Measurements from ENCODE around the gene RNF135.
"Not testable (repeated sequence)": the region's sequence is repeated elsewhere in the genome, so short reads cannot be mapped to it uniquely, and the experiment has no call there.

Gene RNF135, protein sequence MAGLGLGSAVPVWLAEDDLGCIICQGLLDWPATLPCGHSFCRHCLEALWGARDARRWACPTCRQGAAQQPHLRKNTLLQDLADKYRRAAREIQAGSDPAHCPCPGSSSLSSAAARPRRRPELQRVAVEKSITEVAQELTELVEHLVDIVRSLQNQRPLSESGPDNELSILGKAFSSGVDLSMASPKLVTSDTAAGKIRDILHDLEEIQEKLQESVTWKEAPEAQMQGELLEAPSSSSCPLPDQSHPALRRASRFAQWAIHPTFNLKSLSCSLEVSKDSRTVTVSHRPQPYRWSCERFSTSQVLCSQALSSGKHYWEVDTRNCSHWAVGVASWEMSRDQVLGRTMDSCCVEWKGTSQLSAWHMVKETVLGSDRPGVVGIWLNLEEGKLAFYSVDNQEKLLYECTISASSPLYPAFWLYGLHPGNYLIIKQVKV

DNA sequence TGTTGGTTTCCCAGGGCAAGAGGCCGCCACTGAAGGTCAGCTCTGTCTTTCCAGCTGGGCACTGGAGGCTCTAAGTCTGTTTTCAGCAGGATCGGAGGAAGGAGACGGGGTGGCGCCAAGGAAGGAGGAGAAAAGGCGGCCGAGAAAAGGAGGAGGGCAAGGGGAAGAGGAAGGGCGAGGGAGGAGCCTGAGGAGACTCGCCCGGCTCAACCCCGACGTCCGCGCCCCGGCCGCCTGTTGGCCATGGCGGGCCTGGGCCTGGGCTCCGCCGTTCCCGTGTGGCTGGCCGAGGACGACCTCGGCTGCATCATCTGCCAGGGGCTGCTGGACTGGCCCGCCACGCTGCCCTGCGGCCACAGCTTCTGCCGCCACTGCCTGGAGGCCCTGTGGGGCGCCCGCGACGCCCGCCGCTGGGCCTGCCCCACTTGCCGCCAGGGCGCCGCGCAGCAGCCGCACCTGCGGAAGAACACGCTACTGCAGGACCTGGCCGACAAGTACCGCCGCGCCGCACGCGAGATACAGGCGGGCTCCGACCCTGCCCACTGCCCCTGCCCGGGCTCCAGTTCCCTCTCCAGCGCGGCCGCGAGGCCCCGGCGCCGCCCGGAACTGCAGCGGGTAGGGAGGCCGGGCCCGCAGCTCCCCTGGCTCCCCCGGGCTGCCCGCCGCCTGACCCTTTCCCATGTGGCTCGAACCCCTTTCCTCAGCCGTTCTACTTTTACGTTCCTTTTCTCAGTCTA lies at the start of gene RNF135:
RNF135 (plus strand) TSS at position 209 of the 737 bp plus-strand sequence; CDS start at position 244, 35 bp downstream.
- no peak for DNase-seq

DNA sequence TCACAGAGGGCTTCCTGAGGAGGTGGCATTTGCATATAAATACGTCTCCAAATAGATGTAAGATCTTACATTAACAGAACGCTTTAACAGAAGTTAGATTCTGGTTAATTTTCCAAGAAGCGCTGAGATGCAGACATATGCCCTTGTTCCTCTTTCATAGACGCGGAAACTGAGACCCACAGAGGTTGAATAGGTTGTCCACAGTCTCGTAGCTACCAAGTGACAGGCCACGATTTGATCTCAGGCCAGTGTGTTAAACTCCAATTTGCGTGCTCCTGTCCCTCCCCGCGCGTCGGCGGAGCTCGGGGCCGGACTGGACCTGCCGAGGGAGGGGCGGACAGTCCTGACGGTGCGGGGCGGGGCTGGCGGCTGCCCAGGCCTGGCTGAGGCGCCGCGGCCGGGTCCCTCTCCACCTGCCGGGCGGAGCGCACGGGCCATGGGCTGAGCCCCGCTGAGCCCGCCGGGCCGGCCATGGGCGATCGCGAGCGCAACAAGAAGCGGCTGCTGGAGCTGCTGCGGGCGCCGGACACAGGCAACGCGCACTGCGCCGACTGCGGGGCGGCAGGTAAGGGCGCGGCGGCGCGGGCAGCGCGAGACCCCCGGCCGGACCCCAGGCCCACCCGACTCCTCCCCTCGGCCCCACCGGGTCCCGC lies 49.2 kb upstream of the RNF135 start, which contains the start of gene ADAP2:
ADAP2 (plus strand) TSS at position 402 of the 653 bp plus-strand sequence; CDS start at position 472, 70 bp downstream.
- DNase-seq, result no peak

DNA sequence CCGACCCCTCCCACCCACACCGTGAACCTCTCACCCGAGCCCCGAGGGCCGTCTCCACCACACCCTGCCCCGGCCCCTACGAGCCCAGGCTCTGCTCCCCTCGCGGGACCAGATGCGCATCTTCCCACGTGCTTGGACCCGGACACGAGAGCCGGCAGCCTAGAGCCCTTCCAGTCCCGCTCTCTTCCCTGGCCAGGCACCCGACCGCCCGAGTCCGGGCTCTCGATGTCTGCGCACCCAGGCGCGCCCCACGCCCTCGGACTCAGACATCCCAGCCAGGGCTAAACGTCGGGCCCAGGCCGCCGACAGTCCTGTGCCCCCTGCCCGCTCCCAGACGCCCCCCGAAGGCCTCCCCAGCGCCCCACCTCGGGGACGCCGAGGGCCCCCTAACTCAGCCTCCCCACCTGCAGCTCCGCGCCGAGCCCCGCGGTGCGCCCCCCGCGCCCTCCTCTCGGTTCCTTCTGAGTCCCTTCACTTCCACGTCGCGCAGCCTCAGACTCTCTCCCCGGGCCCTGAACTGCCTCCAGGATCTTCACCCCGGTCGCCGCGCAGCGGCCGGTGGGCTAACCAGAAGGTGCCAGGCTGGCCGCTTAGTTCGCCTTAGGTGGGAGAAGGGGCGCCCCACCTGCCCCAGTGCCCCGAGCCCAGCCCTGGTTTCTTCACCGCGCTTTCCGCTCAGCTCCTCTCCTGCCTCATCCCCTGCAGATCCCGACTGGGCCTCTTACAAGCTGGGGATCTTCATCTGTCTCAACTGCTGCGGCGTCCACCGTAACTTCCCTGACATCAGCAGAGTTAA lies 48.4 kb upstream of the RNF135 start:
- no peak for DNase-seq

DNA sequence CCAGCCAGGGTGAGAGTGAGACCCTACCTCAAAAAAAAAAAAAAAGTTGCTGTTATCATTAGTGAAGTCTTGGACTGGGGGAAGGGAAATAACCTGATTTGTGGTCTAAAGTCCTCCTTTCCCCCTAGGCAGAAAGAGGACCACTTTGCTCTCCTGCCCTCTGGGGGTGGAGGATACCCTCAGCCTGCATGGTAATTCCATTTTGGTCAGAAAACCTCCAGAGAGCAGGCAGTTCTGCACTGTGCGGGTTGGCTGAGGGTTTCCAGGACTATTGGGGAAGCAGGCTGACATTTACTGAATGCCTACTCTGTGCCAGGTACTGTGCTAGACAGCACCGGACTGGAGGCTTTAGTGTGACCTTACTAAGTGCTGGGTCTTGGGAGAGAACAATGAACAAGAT lies 46.5 kb upstream of the RNF135 start:
- no peak for DNase-seq

DNA sequence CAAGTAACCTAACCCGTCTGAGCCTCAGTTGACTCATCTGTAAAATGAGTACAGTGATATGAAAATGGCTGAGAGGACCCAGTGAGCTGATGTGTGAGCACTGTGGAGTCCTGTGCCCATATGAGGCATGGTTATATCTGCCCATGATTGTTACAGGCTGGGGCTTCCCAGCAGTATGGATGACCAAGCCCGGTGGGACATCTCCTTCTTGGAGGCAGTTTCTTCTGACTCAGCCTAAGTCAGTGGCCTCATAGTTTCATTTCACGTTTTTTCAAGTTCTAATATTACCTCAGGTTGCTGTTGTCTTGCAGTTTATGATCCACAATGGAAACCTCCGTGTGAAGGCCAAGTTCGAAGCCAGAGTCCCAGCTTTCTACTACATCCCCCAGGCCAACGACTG lies 44.3 kb upstream of the RNF135 start:
- no peak for DNase-seq

DNA sequence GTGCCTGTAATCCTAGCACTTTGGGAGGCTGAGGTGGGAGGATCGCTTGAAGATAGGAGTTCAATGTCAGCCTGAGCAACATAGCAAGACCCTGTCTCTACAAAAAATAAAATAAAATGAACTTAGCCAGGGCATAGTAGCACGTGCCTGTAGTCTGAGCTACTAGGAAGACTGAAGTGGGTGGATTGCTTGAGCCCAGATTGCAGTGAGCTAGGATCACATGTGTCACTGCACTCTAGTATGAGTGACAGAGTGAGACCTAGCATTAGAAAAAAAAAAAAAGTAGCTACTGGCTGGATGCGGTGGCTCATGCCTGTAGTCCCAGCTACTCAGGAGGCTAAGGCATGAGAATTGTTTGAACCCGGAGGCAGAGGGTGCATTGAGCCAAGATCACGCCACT lies 43.1 kb upstream of the RNF135 start:
- DNase-seq, result no peak

DNA sequence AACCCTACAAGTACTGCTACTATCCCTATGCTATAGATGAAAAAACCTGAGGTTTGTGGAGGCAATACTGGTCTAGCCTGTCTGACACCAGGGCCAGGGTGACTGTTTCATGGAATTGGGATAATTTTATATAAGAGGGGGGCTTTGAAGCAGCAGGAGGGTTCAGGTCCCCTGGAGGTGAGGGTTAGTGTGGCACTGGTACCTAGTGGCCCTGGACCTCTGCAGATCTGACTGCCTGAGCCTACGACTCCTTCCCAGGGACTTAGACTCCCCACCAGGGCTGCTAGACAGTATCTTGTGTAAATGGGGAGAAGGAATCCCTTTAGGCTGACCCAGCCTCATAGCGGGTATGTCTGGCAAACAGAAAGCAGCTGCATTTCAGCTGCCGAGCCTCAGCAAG lies 42.3 kb upstream of the RNF135 start:
- no peak for DNase-seq

DNA sequence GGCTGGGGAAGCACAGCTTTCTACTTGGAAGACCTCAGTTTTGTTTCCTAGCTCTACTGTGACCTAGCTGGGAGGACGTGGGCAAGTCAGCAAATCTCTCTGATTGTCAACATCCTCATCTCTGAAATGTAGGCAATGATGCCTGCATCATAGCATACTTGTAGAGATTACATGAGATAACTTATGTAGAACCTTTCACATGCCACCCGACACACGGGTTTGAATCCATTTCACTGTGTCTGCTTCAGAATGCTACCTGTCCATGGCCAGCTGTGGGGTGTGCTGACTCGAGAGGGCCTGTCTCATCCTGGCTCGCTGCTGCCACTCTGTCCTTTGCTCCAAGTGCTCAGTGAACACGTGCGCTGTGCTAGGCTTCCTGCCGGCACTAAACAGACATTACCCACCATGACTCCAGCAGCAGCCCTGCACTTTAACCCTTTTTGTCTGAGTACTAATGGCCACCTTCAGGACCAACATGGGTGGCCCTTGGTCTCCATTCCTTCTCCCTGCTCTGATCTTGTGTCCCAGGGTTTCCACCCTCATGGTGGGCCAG lies 41.7 kb upstream of the RNF135 start:
- no peak for DNase-seq

DNA sequence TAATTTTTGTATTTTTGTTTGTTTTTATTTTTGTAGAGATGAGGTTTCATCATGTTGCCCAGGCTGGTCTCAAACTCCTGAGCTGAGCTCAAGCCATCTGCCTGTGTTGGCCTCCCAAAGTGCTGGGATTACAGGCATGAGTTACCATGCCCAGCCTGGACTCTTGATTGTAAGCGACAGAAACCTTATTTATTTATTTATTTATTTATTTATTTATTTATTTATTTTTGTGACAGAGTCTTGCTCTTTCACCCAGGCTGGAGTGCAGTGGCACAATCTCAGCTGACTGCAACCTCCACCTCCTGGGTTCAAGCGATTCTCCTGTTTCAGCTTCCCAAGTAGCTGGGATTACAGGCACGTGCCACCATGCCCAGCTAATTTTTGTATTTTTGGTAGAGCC lies 41.0 kb upstream of the RNF135 start:
- DNase-seq, result not testable (repeated sequence)

DNA sequence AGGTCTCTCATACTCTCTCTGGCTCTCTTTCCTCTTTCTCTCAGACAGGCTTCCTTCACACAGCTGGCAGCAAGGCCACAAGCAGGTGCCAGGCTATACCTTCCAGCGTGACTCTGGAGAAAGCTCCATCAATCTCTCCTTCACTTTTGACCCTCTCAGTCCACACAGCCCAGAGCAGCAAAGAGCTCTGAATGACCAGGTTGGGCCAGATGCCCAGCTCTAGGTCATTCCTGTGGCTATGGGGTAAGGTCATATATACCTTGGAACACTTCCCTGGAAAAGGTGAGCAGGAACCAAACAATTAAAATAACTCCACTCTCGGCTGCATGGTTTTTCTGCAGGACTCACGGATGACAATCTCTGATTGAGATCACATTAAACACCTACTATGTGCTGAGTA lies 40.3 kb upstream of the RNF135 start:
- no peak for DNase-seq

DNA sequence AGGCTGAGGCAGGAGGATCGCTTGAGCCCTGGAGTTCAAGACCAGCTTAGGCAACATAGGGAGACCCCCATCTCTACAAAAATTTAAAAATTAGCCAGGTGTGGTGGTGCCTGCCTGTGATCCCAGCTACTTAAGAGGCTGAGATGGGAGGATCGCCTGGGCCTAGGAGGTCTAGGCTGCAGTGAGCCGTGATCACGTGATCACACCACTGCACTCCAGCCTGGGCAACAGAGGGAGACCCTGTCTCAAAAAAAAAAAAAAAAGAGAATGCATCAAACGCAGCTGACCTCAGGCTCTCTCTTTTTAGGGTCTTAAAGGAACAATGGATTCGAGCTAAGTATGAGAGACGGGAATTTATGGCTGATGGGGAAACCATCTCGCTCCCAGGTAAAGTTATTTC lies 39.3 kb upstream of the RNF135 start:
- DNase-seq, result not testable (repeated sequence)

DNA sequence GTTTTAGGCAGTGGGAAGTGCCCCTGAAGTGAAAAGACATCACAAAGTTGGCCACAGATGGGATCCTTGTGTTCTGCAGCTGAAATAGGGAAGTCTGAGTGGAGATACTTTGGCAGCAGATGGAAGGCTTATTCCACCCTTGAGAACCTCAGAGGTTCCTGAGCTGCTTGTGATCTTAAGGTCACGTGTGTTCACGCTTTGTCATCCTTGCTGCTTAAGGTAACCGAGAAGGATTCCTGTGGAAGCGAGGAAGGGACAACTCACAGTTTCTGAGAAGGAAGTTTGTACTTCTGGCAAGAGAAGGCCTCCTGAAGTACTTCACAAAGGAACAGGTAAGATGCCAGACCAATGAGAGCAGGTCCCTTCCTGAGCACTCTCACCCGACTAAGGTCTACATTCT lies 36.9 kb upstream of the RNF135 start:
- no peak for DNase-seq

DNA sequence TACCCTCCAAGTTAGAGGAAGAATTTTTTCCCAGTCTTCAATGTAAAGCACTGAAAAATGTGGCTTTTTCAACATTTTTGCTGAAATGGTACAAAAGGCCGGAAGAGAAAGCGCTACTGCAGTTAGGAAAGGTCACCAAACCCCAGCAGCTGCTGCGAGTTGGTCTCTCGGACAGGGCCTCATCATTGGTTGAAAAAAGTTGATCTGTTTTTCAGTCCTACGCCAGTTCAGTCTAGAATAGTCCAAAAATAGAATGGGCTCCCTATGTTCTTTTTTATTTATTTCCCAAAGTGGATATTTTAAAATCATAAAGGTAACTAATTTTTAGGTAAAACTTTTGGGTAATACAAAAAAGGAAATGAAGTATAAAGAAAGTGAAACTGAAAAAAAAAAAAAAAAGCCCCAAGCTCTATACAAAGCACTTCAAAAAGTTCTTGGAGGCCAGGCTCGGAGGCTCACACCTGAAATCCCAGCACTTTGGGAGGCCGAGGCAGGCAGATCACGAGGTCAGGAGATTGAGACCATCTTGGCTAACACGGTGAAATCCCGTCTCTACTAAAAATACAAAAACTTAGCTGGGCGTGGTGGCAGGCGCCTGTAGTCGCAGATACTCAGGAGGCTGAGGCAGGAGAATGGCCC lies 31.7 kb upstream of the RNF135 start:
- DNase-seq, result no peak

DNA sequence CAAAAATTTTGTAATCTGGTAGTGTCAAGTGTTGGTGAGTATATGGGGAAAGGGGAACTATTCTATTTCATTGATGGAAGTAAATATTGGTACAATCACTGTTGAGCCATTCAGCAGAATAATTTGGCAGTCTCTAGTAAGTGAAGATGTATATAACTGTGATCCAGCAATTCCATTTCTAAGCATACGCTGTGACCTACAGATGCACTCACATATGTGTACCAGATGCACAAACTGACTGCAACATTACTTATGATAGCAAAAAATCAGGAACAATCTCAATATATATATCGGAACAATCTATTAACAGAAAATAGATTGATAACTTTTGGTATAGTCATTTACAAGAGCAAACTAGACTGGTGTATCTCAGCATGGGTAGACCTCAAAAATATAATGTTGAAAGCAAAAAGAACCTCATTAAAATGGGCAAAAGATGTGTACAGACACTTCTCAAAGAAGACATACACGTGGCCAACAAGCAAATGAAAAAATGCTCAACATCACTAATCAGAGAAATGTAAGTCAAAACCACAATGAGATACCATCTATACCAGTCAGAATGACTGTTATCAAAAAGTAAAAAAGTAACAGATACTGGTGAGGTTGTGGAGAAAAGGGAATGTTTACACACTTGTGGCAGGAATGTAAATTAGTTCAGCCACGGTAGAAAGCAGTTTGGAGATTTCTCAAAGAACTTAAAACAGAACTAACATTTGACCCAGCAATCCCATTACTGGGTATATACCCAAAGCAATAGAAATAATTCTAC lies 28.3 kb upstream of the RNF135 start:
- no peak for DNase-seq

DNA sequence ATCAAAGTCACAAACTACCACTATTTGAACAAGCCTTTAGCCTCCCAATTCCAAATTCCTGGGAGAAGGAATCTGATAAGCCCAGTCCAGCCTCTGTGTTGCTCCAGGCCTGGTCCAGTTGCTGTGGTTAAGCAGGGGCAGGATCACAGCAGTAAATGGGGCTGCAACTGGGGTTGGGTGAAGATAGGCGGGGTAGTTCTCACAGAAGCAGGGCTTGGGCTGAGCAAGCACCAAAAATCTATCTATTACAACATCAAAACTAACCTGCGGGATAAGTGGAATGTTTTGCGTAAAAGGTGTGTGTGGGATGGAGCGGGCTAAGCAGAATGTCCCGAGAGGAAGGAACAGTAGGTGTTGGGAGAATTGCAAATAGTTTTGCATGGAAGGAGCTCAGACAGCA lies 23.0 kb upstream of the RNF135 start:
- DNase-seq, result no peak

DNA sequence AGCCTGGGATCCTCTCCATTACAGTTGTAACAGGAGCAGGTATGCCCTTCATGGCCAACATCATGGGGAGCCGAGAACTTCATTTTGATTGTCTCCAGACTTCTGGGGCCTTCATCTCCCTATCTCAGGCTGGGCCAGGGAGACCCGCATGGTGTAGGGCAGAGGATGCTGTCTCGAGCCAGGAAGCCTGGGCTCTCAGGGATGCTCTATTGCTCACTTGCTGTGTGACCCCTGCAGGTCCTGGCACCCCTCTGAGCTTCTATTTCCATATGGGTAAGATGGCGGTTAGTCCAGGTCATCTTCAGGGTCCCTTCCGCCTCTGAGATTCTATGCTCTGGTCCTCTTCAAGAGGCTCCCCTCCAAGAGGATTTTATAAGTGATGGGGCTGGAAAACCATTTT lies 20.6 kb upstream of the RNF135 start:
- no peak for DNase-seq

DNA sequence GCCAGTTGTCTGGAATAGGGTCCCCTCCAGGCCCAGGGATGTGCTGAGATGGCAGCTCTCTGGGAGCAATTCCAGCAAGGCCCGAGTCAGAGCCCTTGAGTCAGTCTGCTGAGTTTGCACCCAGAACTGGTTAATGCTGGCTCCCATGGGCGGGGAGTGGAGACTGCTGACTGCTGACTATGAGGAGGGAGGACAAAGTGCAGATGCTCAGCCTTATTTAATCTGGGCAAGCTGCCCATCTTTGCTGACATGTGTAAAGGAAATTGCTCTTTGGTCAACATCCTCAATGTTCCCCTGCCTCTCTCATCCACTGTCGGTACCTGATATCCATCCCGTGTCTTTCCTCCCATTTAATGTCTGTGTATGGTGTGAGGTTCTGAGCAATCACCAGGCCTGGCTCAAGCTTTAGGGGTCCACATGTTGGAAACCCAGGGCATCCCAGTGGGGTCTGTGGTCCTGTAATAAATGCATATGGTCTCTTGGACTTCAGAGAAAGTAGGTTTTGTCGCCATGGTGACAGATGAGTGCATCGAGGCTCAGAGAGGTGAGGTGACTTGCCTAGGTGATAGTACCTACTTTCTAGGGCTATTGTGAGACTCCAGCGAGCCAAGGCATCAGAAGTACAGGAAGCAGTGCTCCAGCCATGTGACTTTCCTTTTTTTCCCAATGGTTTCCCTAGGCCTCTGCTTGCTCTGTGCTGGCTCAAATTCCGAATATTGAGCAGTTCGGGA lies 20.0 kb upstream of the RNF135 start:
- DNase-seq, result peak; percentile 29 to 78

DNA sequence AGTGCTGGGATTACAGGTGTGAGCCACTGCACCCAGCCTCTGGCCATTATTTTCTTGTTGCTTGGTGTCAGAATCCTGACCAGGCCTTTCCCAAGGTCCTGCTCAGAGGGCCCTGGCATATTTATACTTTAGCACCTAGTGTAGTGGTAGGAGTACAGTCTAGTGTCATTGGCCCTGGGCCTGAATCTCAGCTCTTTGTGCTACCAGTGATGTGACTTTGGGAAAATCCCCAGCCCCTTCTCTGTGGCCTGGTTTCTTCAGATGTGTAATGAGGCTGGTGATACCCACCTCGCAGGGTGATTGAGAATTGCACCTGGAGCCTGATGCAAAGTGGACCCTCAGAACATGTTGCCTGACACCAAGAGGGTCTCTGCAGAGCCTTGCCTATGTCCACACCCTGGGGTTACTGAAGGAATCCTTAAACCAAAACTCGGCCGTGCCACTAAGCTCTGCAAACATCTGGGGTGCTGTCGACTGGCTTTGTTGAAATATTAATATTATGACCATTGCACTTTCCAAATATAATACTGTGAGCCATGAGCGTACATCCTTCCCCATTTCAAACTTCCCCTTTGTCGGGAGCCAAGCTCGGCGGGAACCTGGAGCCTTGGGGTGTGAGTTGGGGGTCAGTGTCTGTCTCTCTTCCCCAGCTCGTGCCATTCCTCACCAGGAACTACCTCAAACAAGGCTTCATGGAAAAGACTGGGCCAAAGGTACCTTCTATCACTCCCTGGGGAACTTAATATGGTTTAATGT lies 18.0 kb upstream of the RNF135 start:
- DNase-seq, result no peak

DNA sequence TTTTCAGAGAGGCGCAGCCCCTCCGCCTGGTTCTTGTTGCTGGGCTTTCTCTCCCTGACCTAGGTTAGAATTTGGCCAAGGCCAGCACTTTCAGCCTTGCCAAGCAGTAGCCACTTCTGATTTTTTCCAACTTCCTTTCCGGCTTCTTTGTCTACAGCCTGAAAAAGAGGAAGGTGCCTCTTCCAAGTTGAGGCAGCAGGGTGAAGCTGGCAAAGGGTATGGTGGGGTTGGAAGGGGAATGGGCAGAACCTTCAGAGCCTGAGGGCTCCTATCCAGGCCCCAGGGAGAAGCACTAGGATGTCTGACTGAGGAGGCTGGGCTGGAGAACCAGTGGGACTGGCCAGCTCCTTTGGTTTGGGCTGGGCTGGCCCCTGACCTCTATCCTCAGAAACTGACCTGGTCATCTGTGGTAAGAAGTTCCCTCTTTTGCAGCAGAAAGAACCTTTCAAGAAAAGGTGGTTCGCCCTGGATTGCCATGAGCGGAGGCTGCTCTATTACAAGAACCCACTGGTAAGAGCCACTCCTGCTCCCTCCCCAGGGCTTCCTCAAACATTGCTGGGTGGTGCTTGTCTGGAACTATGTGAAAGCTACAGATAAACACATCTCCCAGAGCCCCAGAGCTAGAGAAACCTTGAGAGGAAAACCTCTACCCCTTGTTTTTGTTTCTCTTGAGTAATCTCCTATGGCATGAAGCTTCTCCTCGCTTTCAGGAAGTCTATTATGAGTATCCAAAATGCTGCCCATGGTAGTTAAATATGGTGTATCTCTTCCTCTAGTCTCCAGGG lies 16.6 kb upstream of the RNF135 start:
- DNase-seq, result no peak

Data from NCI-H1930 (cell line).